ENCODE measurements around the gene ZNF335. TPM values are rescaled to one million over a fixed set of nuclear protein-coding genes. Genes with fewer than 3 reads are reported as not detected.
"Not testable (repeated sequence)": the region's sequence is repeated elsewhere in the genome, so short reads cannot be mapped to it uniquely, and the experiment has no call there.

Gene ZNF335
- polyA plus RNA-seq, 1 donor: 11.4 TPM

GRCh38 chr20:46004187-46004586, 32.2 kb upstream of the ZNF335 start:
- no peak for DNase-seq (ENCODE audit: low read depth)

DNA sequence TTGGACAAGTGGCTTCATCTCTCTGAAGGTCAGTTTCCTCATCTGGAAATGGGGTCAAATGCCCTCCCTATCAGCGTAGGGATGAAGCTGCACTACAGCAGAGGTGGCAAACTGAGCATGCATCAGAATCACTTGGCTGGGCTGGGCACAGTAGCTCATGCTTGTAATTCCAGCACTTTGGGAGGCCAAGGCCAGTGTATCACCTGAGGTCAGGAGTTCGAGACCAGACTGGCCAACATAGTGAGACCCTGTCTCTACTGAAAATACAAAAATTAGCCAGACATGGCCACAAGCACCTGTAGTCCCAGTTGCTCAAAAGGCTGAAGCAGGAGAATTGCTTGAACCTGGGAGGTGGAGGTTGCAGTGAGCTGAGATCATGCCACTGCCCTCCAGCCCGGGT, 30.0 kb upstream of the ZNF335 start:
- no peak for DNase-seq (ENCODE audit: low read depth)

DNA sequence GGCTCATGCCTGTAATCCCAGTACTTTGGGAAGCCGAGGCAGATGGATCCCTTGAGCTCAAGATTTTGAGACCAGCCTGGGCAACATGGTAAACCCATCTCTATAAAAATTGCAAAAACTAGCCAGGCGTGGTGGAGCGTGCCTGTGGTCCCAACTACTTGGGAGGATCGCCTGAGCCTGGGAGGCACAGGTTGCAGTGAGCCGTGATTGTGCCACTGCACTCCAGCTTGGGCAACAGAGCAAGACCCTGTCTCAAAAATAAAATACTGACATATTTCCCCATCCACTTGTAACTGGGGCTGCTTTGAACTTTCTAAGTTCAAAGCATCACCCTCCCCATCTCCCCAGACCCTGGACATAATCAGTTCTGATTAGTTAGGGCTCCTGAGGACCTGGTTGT, 29.5 kb upstream of the ZNF335 start:
- DNase-seq (ENCODE audit: low read depth): no peak

DNA sequence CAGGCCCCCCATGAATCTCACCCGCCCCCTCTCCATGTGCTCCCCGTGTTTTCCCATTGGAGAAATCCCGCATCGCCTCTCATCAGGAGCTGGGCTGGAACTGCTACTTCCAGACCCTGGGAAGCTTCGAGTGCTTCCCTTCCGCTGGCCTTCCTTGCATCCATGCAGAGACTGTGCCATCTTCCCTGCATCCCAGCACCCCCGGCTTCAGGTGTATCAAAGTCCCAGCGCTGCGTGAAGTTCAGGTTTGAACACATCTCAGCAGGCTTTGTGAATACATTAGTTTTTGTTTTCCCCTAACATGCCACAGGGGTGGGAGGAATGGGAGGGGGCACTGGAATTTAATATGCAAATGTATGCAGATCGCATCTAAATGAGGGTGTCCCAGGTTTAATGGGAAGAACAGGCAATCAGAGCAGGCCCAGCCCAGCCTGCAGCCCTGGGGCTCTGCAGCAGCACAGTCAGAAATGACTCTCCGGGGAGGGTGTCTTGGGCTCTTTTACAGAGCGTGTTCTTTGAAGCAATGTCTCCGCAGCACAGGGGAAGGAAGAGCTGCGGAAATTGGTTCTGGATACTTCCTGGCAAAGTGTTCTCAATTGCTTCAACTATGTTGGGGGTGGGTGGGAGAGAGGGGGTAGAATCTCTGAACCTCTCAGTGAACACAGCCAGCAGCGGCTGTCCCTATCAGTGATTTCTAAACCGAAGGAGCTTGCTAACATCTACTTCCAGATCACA, 28.4 kb upstream of the ZNF335 start:
- DNase-seq (ENCODE audit: low read depth): no peak

GRCh38 chr20:45999557-46000261, 27.7 kb upstream of the ZNF335 start:
- no peak for DNase-seq (ENCODE audit: low read depth)

DNA sequence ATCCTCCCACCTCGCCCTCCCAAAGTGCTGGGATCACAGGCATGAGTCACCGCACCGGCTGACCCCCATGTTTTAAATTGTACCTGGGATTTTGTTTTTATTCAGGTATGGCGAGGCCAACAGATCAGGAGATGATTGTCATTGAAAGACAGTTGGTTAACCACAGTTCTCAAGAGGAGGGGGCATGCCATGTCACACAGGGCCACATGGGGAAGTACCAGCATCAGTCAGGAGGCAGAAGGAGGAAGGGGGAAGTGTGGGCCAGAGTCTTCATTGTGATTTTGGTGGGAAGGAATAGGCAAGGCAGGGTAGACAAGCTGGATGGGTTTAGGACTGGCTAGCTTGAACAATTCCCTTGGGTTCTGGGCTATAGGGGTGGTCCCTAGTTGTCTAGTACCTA, 26.8 kb upstream of the ZNF335 start:
- no peak for DNase-seq (ENCODE audit: low read depth)

- no peak for DNase-seq (ENCODE audit: low read depth)
Measured at GRCh38 chr20:45998337-45998736, 26.3 kb upstream of the ZNF335 start.

DNA sequence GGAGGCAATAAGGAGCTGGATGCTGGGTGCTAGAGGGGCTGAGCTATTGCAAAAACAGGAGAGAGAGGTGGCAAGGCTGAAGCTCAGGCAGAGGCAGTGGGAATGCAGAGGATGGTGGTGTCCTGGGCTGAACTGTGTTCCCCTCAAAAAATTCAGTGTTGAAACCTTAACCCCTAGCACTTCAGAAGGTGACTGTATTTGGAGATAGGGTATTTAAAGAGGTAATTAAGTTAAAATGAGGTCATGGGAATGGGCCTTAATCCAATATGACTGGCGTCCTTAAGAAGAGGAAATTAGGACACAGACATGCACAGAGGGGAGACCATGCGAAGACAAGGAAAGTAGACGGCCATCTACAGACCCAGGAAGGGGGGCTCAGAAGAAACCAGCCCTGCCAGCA, 25.2 kb upstream of the ZNF335 start:
- DNase-seq (ENCODE audit: low read depth): no peak

DNA sequence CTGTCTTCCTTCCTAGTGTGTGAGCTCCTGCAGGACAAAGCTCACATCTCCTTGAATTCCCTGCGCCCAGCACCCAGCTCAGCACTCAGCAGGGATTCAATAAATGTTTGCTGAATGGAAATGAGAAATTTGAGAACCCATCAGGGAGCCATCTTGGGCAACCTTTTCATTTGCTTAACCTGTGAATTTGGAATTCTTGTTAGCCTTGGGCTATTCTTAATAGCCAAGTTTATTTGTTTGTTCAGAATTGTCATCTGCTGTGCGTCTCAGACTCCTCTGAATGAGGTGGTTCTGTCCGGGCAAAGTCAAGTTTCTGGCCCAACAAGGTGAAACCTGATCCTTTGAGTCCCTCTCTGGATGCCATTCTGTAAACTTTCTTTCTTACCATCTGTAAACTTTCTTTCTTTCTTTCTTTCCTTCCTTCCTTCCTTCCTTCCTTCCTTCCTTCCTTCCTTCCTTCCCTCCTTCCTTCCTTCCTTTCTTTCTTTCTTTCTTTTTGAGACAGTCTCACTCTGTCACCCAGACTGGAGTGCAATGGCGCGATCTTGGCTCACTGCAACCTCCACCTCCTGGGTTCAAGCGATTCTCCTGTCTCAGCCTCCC, 23.6 kb upstream of the ZNF335 start:
- DNase-seq (ENCODE audit: low read depth): not testable (repeated sequence)

DNA sequence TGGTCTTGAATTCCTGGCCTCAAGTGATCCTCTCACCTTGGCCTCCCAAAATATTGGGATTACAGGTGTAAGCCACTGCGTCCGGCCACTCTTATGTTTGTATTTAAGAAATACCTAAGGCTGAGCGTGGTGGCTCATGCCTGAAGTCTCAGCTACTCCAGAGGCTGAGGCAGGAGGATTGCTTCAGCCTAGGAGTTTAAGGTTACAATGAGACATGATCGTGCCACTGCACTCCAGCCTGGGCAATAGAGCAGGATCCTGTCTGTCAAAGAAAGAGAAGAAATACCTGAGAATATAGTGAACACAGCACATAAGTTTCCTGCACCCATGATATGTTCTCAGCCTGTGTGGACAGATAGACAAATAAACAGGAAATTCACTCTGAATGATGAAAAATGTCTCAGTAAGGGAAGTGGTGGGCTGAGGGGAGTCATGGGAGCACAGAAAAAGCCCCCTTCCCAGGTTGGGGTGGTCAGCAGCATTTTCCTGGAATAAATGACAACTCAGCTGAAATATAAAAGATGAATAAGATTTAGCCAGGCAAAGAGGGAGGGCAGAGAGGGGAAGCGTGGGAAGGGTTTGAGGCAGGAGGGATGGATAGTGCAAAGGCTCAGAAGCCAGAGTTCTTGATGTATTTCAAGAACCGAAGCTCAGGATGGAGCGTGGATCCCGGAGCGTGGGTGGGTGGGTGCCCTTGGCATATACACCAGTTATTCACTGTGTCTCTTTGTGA, 22.9 kb upstream of the ZNF335 start:
- DNase-seq (ENCODE audit: low read depth): no peak

DNA sequence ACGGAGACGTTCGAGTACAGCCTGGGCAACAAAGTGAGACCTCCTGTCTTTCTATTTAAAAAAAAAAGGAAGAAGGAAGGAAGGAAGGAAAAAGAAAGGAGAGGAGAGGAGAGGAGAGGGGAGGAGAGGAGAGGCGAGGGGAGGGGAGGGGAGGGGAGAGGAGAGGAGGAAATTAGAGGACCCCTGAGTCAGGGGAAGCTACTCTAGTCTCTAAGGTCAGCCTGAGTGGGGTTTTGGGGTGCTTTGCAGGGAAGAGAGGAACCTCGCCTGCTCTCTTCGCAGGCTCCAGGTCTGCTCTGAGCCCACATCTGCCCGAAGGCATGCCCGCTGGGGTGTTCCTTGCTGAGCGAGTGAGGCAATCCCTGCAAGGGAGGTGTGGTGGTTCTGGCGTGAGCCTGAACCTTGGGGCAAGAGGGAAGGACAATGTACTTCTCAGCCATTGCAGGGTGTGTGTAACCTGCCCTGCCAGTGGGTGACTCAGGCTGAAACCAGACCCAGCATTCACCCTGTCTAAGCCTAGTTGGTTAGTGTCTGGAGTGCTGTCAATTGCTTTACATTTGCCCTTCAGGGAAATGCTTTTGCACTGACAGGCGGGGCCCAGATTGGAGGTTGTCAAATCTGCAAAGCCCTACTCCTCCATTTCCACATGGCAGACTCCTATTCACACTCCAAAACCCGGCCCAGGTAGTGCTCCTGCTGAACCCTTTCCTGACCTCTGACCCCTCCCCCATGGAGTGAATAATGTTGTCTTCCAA, 21.4 kb upstream of the ZNF335 start:
- no peak for DNase-seq (ENCODE audit: low read depth)

GRCh38 chr20:45991616-45992015, 19.6 kb upstream of the ZNF335 start:
- no peak for DNase-seq (ENCODE audit: low read depth)

DNA sequence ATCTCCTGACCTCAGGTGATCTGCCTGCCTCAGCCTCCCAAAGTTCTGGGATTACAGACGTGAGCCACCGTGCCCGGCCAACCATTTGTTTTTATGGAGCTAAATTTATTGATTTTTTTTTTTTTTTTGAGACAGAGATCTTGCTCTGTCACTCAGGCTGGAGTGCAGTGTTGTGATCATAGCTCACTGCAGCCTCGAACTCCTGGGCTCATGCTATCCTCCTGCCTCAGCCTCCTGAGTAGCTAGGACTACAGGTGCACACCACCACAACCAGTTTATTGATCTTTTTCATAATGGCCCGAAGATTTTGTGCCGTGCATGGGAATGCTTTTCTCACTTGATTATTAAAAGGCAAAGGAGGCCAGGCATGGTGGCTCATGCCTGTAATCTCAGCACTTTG, 16.8 kb upstream of the ZNF335 start:
- not testable (repeated sequence) for DNase-seq (ENCODE audit: low read depth)

GRCh38 chr20:45987108-45987780, 15.2 kb upstream of the ZNF335 start:
- no peak for DNase-seq (ENCODE audit: low read depth)

GRCh38 chr20:45985573-45985972, 13.6 kb upstream of the ZNF335 start:
- DNase-seq (ENCODE audit: low read depth): no peak

- DNase-seq (ENCODE audit: low read depth): no peak
Measured at GRCh38 chr20:45983279-45983743, 11.3 kb upstream of the ZNF335 start.

DNA sequence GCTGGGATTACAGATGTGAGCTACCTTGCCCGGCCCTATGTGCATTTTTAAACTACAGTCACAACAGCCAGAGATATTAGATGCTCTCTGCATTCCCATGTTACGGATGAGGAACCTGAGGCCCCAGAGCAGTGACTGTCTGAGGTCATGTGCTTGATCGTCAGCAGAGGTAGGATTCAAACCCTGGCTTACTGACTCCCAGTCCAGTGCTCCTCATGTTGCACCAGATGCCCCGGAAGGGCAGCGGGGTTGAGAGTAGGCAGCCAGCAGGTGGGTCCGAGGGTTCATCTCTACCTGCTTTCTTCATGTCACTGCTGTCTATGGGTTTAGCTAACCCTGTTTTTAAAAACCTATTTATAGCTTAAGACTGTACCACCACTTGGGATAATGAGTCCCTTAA, 9.3 kb upstream of the ZNF335 start:
- no peak for DNase-seq (ENCODE audit: low read depth)

DNA sequence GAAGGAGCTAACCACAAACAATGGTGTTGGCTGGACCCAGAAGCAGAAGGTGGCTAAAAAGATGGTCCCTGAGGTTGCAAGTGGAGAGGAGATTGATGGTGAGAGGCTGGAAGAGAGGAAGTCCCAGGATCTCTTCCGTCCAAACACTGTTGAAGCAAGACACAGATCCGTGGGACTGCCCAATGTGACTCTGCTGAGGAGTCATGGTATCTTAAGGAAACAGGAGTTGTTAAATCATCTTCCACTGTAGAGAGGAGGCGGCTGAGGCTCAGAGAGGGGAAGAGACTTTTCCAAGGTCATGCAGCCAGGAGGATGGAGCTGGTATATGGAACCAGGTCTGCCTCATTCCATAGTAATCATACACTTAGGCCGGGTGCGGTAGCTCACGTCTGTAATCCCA, 4.1 kb upstream of the ZNF335 start:
- no peak for DNase-seq (ENCODE audit: low read depth)

DNA sequence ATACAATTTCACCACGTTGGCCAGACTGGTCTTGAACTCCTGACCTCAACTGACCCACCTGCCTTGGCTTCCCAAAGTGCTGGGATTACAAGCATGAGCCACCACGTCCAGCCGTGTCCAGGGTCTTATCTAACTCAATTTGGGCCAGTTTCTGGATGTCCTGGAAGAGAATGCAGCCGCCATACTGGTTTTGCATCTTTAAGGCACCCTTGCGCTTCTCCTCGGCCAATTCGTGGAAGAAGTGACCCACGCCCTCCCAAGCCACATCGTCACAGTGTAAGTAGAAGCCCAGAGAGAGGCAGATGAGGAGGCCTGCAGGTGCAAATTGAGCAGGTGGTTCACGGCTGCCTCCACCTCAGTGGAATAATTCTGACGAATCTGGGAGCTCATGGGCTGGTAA, 3.7 kb upstream of the ZNF335 start:
- DNase-seq (ENCODE audit: low read depth): no peak

DNA sequence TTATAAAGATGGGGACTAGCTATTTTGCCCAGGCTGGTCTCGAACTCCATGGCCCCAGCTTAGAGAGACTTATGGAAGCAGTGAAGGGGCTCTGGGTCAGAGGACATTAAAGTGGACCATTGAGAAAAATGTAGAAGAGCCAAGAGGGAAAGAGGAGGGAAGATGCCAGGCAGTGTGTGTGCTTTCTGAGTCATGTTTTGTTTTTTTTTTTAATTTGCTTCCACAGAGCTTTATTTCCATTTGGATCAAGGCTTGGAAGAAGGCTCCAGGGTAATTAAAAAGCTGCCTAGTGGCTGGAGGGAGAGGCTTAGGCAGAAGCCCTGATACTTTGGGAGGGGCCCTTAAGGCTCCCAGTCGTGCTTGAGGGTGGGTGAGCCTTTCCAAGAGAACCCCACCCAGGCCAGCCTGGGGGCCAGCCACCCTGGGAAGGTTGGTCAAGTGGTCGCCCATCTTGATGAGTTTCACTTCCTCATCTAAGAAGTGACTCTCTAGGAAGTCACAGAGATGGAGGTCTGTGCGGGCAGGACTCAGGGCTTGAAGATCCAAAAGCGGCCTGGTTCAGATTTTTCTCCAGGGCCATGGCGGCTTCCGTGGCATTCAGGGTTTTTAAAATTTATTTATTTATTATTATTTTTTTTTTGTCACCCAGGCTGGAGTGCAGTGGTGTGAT, 3.0 kb upstream of the ZNF335 start:
- DNase-seq (ENCODE audit: low read depth): no peak

All from forelimb muscle (tissue), 1 donor.